HFFc6 (cell line): ENCODE results near the gene CNPY3. TPM values are rescaled to one million over a fixed set of nuclear protein-coding genes. Genes with fewer than 3 reads are reported as not detected.

Experiments used
- DNase-seq: peaks from one replicate; pipeline ENCODE4 v3.0.0-alpha.2; 2018
- H3K27ac Mint-ChIP-seq: 2 replicates; pipeline ENCODE4 v1.8.0; 2020; ENCODE audit warnings: mild to moderate bottlenecking, mixed read lengths
- H3K27me3 Mint-ChIP-seq: 2 replicates; pipeline ENCODE4 v1.8.0; 2021; ENCODE audit warnings: mild to moderate bottlenecking, moderate library complexity, mixed read lengths; ENCODE audit not compliant: insufficient read depth
- H3K36me3 Mint-ChIP-seq: 2 replicates; pipeline ENCODE4 v1.8.0; 2021; ENCODE audit warnings: low read depth, mixed read lengths
- H3K4me1 Mint-ChIP-seq: 2 replicates; pipeline ENCODE4 v1.8.0; 2020; ENCODE audit warnings: low read depth, mixed read lengths
- H3K4me3 Mint-ChIP-seq: 2 replicates; pipeline ENCODE4 v1.8.0; 2020; ENCODE audit warnings: mild to moderate bottlenecking, moderate library complexity, mixed read lengths
- H3K9me3 Mint-ChIP-seq: 2 replicates; pipeline ENCODE4 v1.8.0; 2020; ENCODE audit warnings: mild to moderate bottlenecking, mixed read lengths
- CTCF ChIP-seq: fragments of 200-600 bp; sonication (generic); IDR thresholded peaks from 2 replicates; pipeline ENCODE4 v1.5.0; 2021; ENCODE audit warnings: antibody characterized with exemption, mild to moderate bottlenecking
- total RNA-seq, 6 experiments: library from RNA; stranded (reverse); fragmentation: NEBNext Ultra II Directional; extraction: Animal tissue kit (Norgen Biotek cat#: 25700); gene quantifications; 2 replicates in 1 of 6; 3 replicates in 5 of 6; pipeline ENCODE4 v1.2.3, GENCODE V29; 2021

CNPY3 gene
- total RNA-seq, 6 experiments from 2014 or later, result 38.0 to 51.7 (median 42.5) TPM

GRCh38 chr6:42958125-42958524 is 28.8 kb downstream of the CNPY3 start:
- no peak overlapping the region for H3K4me3 Mint-ChIP-seq
- peaks cover 13% of the 10 kb centered on the region for H3K36me3 Mint-ChIP-seq
- H3K27ac Mint-ChIP-seq, result no peak overlapping the region
- H3K9me3 Mint-ChIP-seq, result no peaks in the 10 kb centered on the region
- DNase-seq, result no peak
- peaks cover 2% of the 10 kb centered on the region; the same call in 1 of the 2 replicates for H3K27me3 Mint-ChIP-seq
- no peak for TF ChIP-seq CTCF
- peaks cover 29% of the 10 kb centered on the region for H3K4me1 Mint-ChIP-seq

- H3K27ac Mint-ChIP-seq, result no peak overlapping the region
- peaks cover 29% of the 10 kb centered on the region for H3K4me1 Mint-ChIP-seq
- H3K9me3 Mint-ChIP-seq, result no peaks in the 10 kb centered on the region
- H3K4me3 Mint-ChIP-seq, result peak overlapping the region; percentile 76
- H3K27me3 Mint-ChIP-seq, result peaks cover 2% of the 10 kb centered on the region; the same call in 1 of the 2 replicates
- TF ChIP-seq CTCF, result no peak
- H3K36me3 Mint-ChIP-seq, result peaks cover 13% of the 10 kb centered on the region
- no peak for DNase-seq
Measured at GRCh38 chr6:42959917-42960242, 30.6 kb downstream of the CNPY3 start.

- Mint-ChIP-seq H3K27ac (no peak within 1 kb of the TSS), H3K4me3 (peak within 1 kb of the TSS; percentile 76), H3K27me3 (peaks cover 2% of the 10 kb centered on the region; the same call in 1 of the 2 replicates), H3K9me3 (no peaks in the 10 kb centered on the region), H3K4me1 (peaks cover 29% of the 10 kb centered on the region), H3K36me3 (peaks cover 13% of the 10 kb centered on the region)
- no peak for TF ChIP-seq CTCF
- DNase-seq, result no peak
Measured at GRCh38 chr6:42960243-42961019, 31.2 kb downstream of the CNPY3 start, which contains the start of gene GNMT. Gene GNMT, plus strand, starts transcription at chr6:42960754. Its CDS starts 14 bp downstream, at chr6:42960768.

- no peak for TF ChIP-seq CTCF
- Mint-ChIP-seq H3K36me3 (peaks cover 13% of the 10 kb centered on the region), H3K27me3 (peaks cover 2% of the 10 kb centered on the region; the same call in 1 of the 2 replicates), H3K4me1 (peaks cover 29% of the 10 kb centered on the region), H3K4me3 (peak overlapping the region; percentile 76; the same call in 1 of the 2 replicates), H3K27ac (no peak overlapping the region), H3K9me3 (no peaks in the 10 kb centered on the region)
- no peak for DNase-seq
Measured at GRCh38 chr6:42961020-42961470, 31.8 kb downstream of the CNPY3 start.

- Mint-ChIP-seq H3K36me3 (peaks cover 13% of the 10 kb centered on the region), H3K4me3 (no peak overlapping the region), H3K27ac (no peak overlapping the region), H3K27me3 (peaks cover 2% of the 10 kb centered on the region), H3K9me3 (no peaks in the 10 kb centered on the region), H3K4me1 (peaks cover 29% of the 10 kb centered on the region)
- TF ChIP-seq CTCF, result no peak
- no peak for DNase-seq
Measured at GRCh38 chr6:42962096-42962495, 32.8 kb downstream of the CNPY3 start.
